Breast epithelium (tissue), 3 donors: Measurements from ENCODE around the gene GRIP2.

Experiments used
- POLR2A ChIP-seq: fragments of 450-650 bp; IDR thresholded peaks from one replicate; pipeline ENCODE4 v1.6.1; 2016; ENCODE audit warnings: antibody characterized with exemption, mild to moderate bottlenecking, moderate library complexity
- POLR2AphosphoS5 ChIP-seq, 3 donors: sonication (generic); formaldehyde crosslinking; IDR thresholded peaks; one replicate each; pipeline ENCODE4 v1.6.1; 2017; ENCODE audit warnings: antibody characterized with exemption in 3 of 3
- TF ChIP-seq, protein P1 (sequence below), 3 donors: fragments of 450-650 bp; IDR thresholded peaks; one replicate each; pipeline ENCODE4 v1.5.1; 2016 to 2017; ENCODE audit warnings: antibody characterized with exemption in 3 of 3, mild to moderate bottlenecking in 3 of 3, moderate library complexity in 3 of 3

DNA sequence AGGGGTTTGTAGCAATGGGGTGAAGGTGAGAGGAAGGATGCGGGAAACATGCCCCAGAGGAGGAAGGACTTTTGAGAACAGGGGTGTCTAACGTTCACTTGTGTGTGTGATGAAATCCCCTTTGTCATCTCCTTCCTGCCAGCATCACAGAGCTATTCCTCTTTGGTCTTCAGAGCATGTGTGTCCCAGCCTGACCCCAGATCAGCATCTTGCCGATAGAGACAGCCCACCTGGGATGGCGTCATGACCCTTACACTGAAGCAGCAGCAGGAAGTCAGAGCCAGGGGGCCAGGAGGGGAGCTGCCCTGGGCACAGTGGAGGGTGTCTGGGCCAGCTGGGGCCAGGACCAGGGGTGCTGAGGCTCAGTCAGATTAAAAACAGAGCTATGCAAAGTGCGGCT lies 29.9 kb upstream of the GRIP2 start:
- TF ChIP-seq, protein P1, sequence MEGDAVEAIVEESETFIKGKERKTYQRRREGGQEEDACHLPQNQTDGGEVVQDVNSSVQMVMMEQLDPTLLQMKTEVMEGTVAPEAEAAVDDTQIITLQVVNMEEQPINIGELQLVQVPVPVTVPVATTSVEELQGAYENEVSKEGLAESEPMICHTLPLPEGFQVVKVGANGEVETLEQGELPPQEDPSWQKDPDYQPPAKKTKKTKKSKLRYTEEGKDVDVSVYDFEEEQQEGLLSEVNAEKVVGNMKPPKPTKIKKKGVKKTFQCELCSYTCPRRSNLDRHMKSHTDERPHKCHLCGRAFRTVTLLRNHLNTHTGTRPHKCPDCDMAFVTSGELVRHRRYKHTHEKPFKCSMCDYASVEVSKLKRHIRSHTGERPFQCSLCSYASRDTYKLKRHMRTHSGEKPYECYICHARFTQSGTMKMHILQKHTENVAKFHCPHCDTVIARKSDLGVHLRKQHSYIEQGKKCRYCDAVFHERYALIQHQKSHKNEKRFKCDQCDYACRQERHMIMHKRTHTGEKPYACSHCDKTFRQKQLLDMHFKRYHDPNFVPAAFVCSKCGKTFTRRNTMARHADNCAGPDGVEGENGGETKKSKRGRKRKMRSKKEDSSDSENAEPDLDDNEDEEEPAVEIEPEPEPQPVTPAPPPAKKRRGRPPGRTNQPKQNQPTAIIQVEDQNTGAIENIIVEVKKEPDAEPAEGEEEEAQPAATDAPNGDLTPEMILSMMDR (IDR thresholded peaks at IDR 0.05) = no peak
- TF ChIP-seq POLR2A (no peak), POLR2AphosphoS5 (IDR thresholded peaks at IDR 0.05) (no peak)
